HG03575 (cell line): ENCODE data around the gene ACTR8.
"Not testable (repeated sequence)": the region's sequence is repeated elsewhere in the genome, so short reads cannot be mapped to it uniquely, and the experiment has no call there.

Source experiments
- ATAC-seq: cut with Tn5 transposase; IDR thresholded peaks from one replicate; pipeline ENCODE4 v1.9.1; 2021; ENCODE audit not compliant: unreplicated experiment, insufficient number of reproducible peaks, low FRiP score; ENCODE audit errors: extremely low read depth

The ACTR8 gene

GRCh38 chr3:53881691-53882593, at the start of gene ACTR8:
Gene ACTR8, minus strand, starts transcription at chr3:53882152. Its CDS starts 51 bp downstream, at chr3:53882101.
- no peak for ATAC-seq

- ATAC-seq, result not testable (repeated sequence)
These were observed 45.4 kb upstream of the ACTR8 start for GRCh38 chr3:53927208-53927872.

DNA sequence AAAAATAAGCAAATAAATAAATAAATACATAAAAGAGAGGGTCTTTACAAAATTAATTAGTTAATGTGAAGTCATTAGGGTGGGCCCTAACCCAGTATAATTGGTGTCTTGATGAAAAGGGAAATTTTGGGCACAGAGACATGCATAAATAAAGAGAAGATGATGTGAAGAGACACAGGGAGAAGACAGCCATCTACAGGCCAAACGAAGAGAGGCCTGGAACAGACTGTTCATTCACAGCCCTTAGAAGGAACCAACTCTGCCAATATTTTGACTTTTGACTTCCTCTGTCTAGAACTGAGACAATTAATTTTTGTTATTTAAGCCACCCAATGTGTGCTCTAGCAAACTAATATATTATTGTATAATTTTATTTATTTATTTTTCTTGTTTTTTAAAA, 39.3 kb upstream of the ACTR8 start:
- ATAC-seq, result no peak

DNA sequence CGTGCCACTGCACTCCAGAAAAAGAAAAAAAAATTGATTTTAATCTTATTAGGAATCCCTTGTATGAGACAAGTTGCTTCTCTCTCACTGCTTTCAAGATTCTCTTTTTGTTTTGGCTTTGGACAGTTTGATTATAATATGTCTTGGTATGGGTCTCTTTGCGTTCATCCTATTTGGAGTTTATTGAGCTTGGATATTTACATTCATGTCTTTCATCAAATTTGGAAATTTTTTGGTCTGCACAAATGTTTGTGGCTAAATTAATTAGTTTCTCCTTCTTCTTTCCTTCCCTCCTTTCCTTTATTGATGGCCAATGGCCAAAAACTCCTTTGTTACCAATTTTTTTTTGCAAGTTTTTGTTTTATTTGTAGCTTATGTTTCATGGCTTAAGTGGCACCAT, 37.8 kb upstream of the ACTR8 start:
- no peak for ATAC-seq

- no peak for ATAC-seq
These were observed 31.4 kb upstream of the ACTR8 start for GRCh38 chr3:53913401-53913800.

DNA sequence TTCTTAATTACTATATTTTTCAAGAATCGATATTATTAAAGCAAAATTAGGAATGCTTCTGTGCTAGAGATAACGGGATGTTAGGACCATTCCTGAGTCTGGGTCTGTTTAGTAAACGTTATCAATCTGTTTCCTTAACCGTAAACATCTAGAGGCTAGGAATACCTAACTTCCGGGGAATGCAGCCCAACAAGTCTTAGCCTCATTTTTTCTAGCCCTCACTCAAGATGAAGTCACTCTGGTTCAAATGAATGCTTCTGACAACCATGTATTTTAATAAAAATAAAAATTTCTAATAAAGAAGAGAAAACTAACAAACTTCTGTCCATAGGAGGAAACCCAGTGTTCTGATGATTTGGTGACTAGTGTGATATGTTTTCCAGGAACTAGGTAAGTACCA, 20.8 kb upstream of the ACTR8 start:
- no peak for ATAC-seq

- no peak for ATAC-seq
These were observed 20.1 kb upstream of the ACTR8 start for GRCh38 chr3:53902067-53902466.

DNA sequence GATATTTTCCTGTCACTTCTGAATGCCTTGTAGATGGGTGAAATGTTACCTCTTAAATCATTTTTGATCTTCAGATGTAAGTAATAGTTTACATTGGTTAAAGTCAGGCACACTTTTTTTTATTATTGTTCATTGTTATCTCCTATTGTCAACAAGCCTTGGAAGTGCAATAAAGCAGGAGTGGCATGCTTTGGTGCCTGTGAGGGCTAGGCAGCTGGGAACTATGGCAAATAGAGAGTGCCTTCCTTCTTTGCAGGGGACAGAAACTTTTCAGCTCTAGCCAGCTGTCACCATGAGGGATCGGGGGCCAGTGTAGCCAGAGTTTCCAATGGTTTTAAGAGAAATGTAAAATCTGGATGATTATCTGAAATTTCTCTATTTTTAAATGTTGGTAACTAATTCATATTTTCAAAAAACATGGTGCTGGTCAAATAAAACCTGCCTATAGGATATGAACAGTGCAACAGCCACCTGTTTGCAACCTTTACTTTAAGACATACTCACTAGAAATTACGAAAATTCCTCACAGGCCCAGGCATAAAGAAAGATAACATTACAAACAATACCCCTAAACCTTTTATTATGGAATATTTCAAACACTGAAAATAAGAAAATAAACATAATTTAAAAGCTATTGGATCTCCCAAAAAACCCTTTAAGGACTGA, 18.8 kb upstream of the ACTR8 start:
- ATAC-seq, result no peak

DNA sequence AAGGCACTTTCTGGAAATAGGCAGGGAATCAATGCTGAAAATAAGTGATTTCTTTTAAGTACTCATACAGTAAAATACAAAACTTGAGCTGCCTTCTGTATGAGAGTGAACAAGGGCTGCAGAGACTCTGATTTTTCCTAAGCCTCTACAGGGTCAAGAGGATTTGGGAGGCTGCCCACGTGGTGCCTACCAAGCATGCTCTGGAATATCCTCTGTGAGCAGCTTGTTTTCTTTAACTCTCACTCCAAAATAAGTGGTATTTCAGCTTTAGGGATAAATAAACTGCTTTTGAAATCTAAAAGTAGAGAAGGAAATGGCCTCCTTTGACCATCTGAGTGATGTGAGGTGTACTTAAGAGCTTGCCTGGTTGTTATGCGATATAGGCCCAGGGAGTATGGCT, 17.8 kb upstream of the ACTR8 start:
- ATAC-seq, result no peak

DNA sequence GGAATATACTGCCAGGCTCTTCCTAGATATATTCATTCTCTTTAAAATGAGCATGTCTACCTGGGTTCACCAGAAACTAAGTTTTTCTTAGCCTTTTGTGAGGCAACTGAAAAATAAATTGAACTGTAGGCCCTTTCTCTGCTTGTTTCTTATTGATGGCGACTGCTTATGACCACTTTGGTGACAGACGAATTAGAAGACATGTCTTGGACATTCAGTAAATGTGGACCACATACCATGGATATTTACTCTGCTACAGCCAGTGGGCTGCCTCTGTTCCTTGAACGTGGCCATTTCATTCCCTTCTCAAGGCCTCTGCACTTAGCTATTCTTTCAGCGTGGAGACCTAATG, 10.3 kb upstream of the ACTR8 start:
- no peak for ATAC-seq

GRCh38 chr3:53891497-53892285, 9.7 kb upstream of the ACTR8 start, which contains the start of gene SELENOK:
Gene SELENOK, minus strand, starts transcription at chr3:53891859.
- ATAC-seq, result peak; percentile 93

GRCh38 chr3:53890726-53891475, 8.9 kb upstream of the ACTR8 start:
- ATAC-seq, result no peak

- ATAC-seq, result no peak
These were observed 6.3 kb upstream of the ACTR8 start for GRCh38 chr3:53888232-53888631.

GRCh38 chr3:53887446-53887845, 5.5 kb upstream of the ACTR8 start:
- no peak for ATAC-seq

GRCh38 chr3:53885239-53885638, 3.3 kb upstream of the ACTR8 start:
- ATAC-seq, result no peak

DNA sequence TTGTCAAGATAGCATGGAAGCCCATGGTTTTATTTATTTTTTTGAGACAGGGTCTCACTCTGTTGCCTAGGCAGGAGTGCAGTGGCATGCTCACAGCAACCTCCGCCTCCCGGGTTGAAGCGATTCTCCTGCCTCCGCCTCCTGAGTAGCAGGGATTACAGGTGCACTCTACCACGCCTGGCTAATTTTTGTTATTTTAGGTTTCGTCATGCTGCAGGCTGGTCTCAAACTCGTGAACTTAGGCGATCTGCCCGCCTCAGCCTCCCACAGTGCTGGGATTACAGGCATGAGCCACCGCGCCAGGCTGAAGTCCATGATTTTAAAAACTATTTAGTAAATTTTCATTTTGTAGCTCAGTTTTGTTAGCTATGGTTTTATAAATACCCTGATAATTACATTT, 2.7 kb upstream of the ACTR8 start:
- ATAC-seq, result no peak

DNA sequence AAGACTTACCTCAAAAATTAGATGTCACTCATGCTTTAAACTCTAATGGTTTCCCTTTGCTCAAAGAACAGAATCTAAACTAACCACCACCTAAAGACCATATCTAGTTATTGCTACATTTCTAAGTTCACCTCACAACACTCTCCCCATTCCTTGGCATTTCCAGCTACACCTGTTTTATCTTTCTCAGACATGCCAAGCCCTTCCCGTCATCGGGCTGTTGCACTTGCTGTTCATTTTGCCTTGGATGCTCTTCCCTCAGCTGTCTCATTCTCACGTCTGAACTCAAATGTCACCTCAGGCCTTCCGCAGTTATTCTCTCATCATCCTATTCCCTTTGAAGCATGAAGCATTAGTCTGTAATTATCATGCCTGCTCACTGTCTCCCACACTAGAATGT, 1.1 kb upstream of the ACTR8 start:
- ATAC-seq, result no peak
